ENCODE data around the gene SLC19A1.

The SLC19A1 gene

GRCh38 chr21:45490049-45490731, 52.0 kb downstream of the SLC19A1 start:
- no peak for DNase-seq (ENCODE audit: low read depth)

GRCh38 chr21:45489722-45489982, 52.6 kb downstream of the SLC19A1 start:
- DNase-seq (ENCODE audit: low read depth): no peak

GRCh38 chr21:45488931-45489721, 53.1 kb downstream of the SLC19A1 start:
- no peak for DNase-seq (ENCODE audit: low read depth)

- DNase-seq (ENCODE audit: low read depth): no peak
Measured at GRCh38 chr21:45487891-45488600, 54.2 kb downstream of the SLC19A1 start.

- no peak for DNase-seq (ENCODE audit: low read depth)
Measured at GRCh38 chr21:45487161-45487806, 55.0 kb downstream of the SLC19A1 start.

- no peak for DNase-seq (ENCODE audit: low read depth)
Measured at GRCh38 chr21:45486443-45487160, 55.6 kb downstream of the SLC19A1 start.

GRCh38 chr21:45485686-45486442, 56.4 kb downstream of the SLC19A1 start:
- no peak for DNase-seq (ENCODE audit: low read depth)

GRCh38 chr21:45484318-45484717, 57.9 kb downstream of the SLC19A1 start:
- DNase-seq (ENCODE audit: low read depth): no peak

GRCh38 chr21:45482899-45483821, 59.1 kb downstream of the SLC19A1 start:
- DNase-seq (ENCODE audit: low read depth): peak; percentile 25

- DNase-seq (ENCODE audit: low read depth): no peak
Measured at GRCh38 chr21:45481977-45482898, 60.0 kb downstream of the SLC19A1 start.

GRCh38 chr21:45481566-45481965, 60.7 kb downstream of the SLC19A1 start:
- DNase-seq (ENCODE audit: low read depth): no peak

- DNase-seq (ENCODE audit: low read depth): no peak
Measured at GRCh38 chr21:45480701-45481500, 61.3 kb downstream of the SLC19A1 start.

- no peak for DNase-seq (ENCODE audit: low read depth)
Measured at GRCh38 chr21:45479691-45480675, 62.3 kb downstream of the SLC19A1 start.

GRCh38 chr21:45478816-45479669, 63.2 kb downstream of the SLC19A1 start:
- no peak for DNase-seq (ENCODE audit: low read depth)

- DNase-seq (ENCODE audit: low read depth): peak; percentile 56
Measured at GRCh38 chr21:45478115-45478801, 64.0 kb downstream of the SLC19A1 start.

All from stimulated activated CD8-positive, alpha-beta memory T cell treated with anti-CD3 and anti-CD28 coated beads, Interleukin-7, amount 100 ng/mL, for 24 hours (primary cell).